ENCODE results near the gene WEE1.
A peak's percentile ranks its signal among the peaks of the same experiment; 100 is the strongest.
"Not testable (repeated sequence)": the region's sequence is repeated elsewhere in the genome, so short reads cannot be mapped to it uniquely, and the experiment has no call there.

WEE1 gene

GRCh38 chr11:9600644-9601036 lies 27.2 kb downstream of the WEE1 start:
- no peak for DNase-seq

GRCh38 chr11:9601037-9601875 lies 27.8 kb downstream of the WEE1 start:
- DNase-seq = peak; percentile 73

GRCh38 chr11:9601876-9602199 lies 28.4 kb downstream of the WEE1 start:
- DNase-seq = no peak

- not testable (repeated sequence) for DNase-seq
These were observed 29.7 kb downstream of the WEE1 start for GRCh38 chr11:9603214-9603613.

GRCh38 chr11:9604134-9604533 lies 30.7 kb downstream of the WEE1 start:
- DNase-seq = peak; percentile 74

GRCh38 chr11:9605742-9606141 lies 32.3 kb downstream of the WEE1 start:
- peak; percentile 86 for DNase-seq

- DNase-seq = no peak
These were observed 33.5 kb downstream of the WEE1 start for GRCh38 chr11:9606809-9607510.

GRCh38 chr11:9607511-9607899 lies 34.0 kb downstream of the WEE1 start:
- DNase-seq = no peak

GRCh38 chr11:9609002-9609759 lies 35.7 kb downstream of the WEE1 start:
- no peak for DNase-seq

GRCh38 chr11:9609841-9610240 lies 36.4 kb downstream of the WEE1 start:
- no peak for DNase-seq

- DNase-seq = peak; percentile 98
These were observed 39.8 kb downstream of the WEE1 start for GRCh38 chr11:9613118-9613829.

- peak; percentile 96 for DNase-seq
These were observed 40.6 kb downstream of the WEE1 start for GRCh38 chr11:9613830-9614762.

- peak; percentile 60 for DNase-seq
These were observed 41.6 kb downstream of the WEE1 start for GRCh38 chr11:9615031-9615451.

GRCh38 chr11:9616042-9616675 lies 42.7 kb downstream of the WEE1 start:
- peak; percentile 26 for DNase-seq

GRCh38 chr11:9616858-9617257 lies 43.4 kb downstream of the WEE1 start:
- no peak for DNase-seq

- no peak for DNase-seq
These were observed 44.5 kb downstream of the WEE1 start for GRCh38 chr11:9617940-9618339.

GRCh38 chr11:9619004-9619403 lies 45.5 kb downstream of the WEE1 start:
- peak; percentile 17 for DNase-seq

- no peak for DNase-seq
These were observed 46.5 kb downstream of the WEE1 start for GRCh38 chr11:9619971-9620370.

GRCh38 chr11:9622353-9622752 lies 48.9 kb downstream of the WEE1 start:
- DNase-seq = not testable (repeated sequence)

GRCh38 chr11:9623053-9623452 lies 49.6 kb downstream of the WEE1 start:
- not testable (repeated sequence) for DNase-seq

- no peak for DNase-seq
These were observed 51.0 kb downstream of the WEE1 start for GRCh38 chr11:9624448-9624847.

All from OCI-M1 (cell line).